Measurements from ENCODE around the gene LPIN1.
A peak's percentile ranks its signal among the peaks of the same experiment; 100 is the strongest.

LPIN1 gene

GRCh38 chr2:11746376-11746806 is at the start of gene LPIN1:
TSS of gene LPIN1 (plus strand) at chr2:11746632. CDS start at chr2:11765542, 18,910 bp downstream.
- TF ChIP-seq, protein P1, sequence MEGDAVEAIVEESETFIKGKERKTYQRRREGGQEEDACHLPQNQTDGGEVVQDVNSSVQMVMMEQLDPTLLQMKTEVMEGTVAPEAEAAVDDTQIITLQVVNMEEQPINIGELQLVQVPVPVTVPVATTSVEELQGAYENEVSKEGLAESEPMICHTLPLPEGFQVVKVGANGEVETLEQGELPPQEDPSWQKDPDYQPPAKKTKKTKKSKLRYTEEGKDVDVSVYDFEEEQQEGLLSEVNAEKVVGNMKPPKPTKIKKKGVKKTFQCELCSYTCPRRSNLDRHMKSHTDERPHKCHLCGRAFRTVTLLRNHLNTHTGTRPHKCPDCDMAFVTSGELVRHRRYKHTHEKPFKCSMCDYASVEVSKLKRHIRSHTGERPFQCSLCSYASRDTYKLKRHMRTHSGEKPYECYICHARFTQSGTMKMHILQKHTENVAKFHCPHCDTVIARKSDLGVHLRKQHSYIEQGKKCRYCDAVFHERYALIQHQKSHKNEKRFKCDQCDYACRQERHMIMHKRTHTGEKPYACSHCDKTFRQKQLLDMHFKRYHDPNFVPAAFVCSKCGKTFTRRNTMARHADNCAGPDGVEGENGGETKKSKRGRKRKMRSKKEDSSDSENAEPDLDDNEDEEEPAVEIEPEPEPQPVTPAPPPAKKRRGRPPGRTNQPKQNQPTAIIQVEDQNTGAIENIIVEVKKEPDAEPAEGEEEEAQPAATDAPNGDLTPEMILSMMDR (IDR thresholded peaks at IDR 0.05; ENCODE audit: low read depth, low read length): no peak
- in situ Hi-C loops (cut with HindIII; ENCODE audit: low sequenced_read_pairs): no loop called here
- DNase-seq (ENCODE audit: low read depth, low spot score): peak; percentile 86
- H3K4me3 ChIP-seq (ENCODE audit: low read depth, low read length): peak within 1 kb of the TSS; percentile 74

DNA sequence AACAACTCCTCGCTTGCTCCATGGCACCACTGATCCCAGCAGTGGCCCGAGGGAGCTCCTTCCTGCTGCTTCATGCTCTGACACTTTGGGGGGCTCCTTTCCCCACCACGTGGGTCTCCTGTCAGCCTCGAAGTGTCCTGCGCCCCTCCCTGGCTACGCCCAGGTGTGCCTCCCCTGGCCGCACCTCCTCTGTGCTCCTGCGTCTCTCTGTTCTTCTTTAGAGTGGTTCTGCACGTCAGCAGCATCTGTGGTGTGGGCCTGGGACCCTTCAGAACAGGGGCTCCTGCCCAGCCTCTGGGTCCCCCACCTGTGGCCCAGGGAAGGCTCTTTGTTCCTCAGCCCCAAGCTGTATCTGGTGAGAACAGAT is 49.7 kb upstream of the LPIN1 start:
- no peak for DNase-seq (ENCODE audit: low read depth, low spot score)
- no peak overlapping the region for H3K4me3 ChIP-seq (ENCODE audit: low read depth, low read length)
- in situ Hi-C loops (cut with HindIII; ENCODE audit: low sequenced_read_pairs): loop anchor here (25.0 kb wide), 1 partner anchor 91 kb away; no protein-coding TSS in a partner anchor
- TF ChIP-seq, protein P1 (IDR thresholded peaks at IDR 0.05; ENCODE audit: low read depth, low read length): no peak

DNA sequence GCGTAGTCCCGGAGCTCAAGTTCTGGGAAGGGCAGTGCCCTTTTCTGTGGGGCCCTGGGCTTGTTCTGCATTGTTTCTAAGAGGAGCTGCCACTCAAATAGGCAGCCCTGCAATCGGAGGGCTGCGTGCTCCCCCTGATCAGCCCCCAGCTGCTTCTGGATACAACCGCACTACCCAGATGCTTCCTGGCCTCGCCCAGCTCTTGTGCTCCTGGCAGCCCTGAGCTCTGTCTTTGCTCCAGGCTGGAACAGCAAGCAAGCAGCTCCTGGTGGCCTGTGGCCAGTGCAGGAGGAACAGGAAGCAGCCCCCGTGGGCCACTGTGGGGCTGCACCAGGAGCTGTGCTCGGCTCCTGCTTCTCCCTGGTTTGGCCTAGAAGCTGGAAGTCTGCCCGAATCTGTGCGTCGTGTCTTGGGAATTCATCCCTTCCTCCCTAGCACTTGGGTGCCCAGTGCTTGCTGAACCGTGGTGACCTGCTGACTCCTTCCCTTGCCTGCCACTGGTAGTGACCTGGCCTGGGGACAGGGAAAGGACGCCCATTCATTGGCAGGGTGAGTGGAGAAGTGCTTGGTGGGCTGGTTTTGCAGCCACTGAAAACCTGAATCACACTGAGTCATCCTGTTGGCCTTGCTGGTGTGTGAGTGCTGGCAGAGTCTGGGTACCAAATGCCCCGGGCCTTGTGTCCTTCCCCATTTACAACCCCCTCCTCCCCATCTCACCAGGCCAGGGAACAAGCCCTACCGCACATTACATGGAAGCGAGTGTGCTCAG is 49.1 kb upstream of the LPIN1 start:
- TF ChIP-seq, protein P1 (IDR thresholded peaks at IDR 0.05; ENCODE audit: low read depth, low read length): no peak

DNA sequence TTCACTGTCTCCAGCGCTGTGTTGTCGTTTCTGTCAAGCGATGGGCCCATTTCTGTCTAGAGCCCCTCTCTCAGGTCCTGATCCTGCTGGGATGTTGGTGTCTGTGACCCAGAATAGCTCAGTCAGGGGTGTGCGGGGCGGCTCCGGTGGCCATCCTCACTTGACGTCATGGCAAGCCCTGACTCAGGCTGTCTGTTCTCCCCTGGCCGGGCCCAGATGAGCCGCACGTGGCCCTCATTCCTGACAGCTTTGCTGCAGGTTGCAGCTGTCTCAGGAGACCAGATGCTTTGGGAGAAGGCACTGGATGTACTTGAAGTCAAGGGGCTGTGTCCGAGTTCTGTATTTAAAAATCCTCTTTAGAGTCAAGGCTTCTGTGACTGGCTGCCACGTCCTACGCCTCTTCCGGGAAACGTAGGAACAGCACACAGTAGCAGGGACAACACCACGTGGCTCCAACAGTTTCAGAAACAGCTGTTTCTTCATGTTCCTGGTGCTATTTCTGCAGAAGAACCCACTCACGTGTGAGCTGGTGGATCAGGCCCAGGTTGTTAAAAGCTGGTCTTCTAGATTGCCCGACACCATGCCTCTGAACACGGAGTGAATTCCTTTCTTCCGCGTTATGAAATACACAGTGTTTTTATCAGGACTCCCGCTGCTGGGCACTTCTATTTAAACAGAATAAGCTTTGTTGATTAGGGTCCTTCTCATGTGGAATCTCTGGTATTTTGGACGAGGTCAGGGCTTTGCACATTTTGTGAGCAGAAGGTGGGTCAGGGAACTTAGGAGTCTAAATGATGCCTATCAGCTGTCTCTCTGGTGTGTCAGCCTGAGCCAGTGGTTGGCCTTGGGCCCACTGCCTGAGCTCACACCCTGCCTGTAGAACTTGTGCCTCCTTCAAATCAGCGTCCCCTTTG is 48.2 kb upstream of the LPIN1 start:
- DNase-seq (ENCODE audit: low read depth, low spot score): peak; percentile 66
- in situ Hi-C loops (cut with HindIII; ENCODE audit: low sequenced_read_pairs): loop anchor here (25.0 kb wide), 1 partner anchor 89 kb away; no protein-coding TSS in a partner anchor
- TF ChIP-seq, protein P1 (IDR thresholded peaks at IDR 0.05; ENCODE audit: low read depth, low read length): no peak
- H3K4me3 ChIP-seq (ENCODE audit: low read depth, low read length): no peak overlapping the region

More for the DNA sequence above, 49.1 kb upstream of the LPIN1 start:
- DNase-seq (ENCODE audit: low read depth, low spot score): peak; percentile 75
- in situ Hi-C loops (cut with HindIII; ENCODE audit: low sequenced_read_pairs): loop anchor here (25.0 kb wide), 1 partner anchor 90 kb away; no protein-coding TSS in a partner anchor
- H3K4me3 ChIP-seq (ENCODE audit: low read depth, low read length): no peak overlapping the region

DNA sequence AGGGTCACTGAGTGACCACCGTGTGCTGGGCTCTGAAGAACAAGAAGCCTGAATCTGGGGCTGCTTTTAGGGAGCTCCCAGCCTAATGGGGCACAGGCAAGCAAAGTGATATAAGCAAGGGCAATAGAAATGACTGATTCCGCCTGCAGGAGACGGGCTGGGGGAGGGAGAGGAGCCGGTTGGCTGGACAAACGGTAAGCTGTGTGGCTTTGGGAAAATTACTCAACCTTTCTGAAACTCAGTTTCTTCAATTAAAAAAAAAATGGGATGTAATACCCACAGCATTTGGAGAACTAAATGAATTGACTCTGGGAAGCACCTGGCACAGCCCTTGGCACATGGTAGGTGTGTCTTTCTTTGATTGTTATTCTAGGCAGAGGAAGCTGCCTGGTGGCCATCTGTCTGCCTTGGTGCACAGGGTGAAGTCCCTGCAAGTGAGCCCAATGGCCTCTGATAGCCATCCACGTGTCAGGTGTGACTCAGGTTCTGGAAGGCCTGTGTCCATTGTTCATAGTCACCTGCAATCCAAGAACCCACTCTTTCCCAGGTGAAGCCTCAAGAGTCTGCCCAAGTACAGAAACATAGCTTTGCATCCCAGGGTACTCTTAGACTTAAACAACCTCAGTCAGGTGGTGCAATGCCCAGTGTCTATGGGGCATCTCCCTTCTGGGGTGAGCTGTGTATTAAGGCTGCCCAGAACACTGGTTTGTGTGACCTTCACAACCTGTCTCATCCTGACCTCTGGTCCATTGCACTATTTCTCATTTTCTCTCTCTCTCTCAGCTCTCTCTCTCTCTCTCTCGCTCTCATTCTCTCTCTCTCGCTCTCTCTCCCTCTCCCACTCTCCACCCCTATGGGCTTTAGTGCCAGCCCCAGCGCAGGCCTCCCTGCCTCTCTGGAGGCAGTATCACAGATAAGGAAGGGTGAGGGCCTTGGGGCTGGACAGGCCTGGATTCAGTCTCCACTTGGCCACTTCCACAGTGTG is 46.5 kb upstream of the LPIN1 start:
- in situ Hi-C loops (cut with HindIII; ENCODE audit: low sequenced_read_pairs): loop anchor here (25.0 kb wide), 1 partner anchor 87 kb away; no protein-coding TSS in a partner anchor
- TF ChIP-seq, protein P1 (IDR thresholded peaks at IDR 0.05; ENCODE audit: low read depth, low read length): no peak
- no peak overlapping the region for H3K4me3 ChIP-seq (ENCODE audit: low read depth, low read length)
- DNase-seq (ENCODE audit: low read depth, low spot score): no peak

Measured in astrocyte of the spinal cord (primary cell).